CD4-positive, alpha-beta T cell treated with Interleukin-15 for 1 hour (primary cell): ENCODE results near the gene POGLUT3.

Source experiments
- DNase-seq: peaks from one replicate; pipeline ENCODE4 v3.0.0-alpha.2; 2020

Gene POGLUT3

DNA sequence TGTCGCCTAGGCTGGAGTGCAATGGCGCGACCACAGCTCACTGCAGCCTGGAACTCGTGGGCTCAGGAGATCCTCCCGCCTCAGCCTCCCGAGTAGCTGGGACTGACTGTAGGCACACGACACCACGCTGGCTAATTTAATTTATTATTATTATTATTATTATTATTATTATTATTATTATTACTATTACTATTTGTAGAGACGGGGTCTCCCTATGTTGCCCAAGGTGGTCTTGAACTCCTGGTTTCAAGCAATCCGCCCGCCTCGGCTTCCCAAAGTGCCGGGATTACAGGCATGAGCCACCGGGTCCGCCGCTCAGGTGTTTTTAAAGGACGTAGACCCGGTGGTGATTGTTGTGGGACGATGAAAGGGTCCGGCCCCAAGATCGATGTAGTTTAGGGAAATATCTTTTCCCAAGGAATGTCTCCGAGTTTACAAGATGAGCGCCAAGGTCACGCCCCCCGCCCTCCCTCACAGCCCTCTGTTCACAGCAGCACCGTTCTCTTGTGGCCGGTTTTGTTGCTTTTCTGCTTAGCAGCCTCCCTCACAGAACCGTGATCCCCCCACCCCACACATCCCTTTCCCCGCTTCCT lies 728 bp upstream of the POGLUT3 start:
- no peak for DNase-seq

DNA sequence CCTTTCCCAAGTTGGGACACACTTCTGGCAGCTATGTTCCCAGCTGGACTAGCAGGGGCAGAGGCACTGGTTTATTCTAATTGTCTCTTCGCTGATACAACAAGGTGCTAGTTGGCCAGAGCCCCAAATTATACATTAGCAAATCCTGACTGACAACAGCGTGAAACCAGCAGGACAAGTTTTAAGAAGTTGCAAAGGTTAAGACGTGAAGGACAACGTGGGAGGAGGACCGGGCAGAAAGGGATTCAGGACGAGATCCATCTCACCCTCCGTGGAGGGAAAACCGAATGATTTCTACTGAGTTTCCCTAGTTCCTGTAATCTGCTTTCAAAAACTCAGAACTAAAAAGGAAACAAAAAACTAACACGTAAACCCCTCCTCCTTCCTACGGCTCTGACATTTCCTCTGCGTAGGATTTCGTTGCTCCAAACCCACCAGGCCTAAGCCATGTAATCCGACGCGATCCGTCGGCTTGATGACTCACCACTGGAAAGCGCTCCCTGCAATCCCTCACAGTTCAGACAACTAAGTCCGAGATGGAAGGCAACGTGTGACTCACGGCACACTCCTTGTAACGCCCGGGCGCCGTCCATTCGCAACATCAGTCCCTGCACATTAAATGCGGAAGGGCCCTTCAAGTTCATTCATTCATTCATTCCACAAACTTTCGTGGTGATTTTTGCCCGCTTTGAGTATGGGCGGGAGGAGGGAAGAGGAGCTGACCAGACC lies 703 bp downstream of the POGLUT3 start:
- DNase-seq = peak; percentile 86

DNA sequence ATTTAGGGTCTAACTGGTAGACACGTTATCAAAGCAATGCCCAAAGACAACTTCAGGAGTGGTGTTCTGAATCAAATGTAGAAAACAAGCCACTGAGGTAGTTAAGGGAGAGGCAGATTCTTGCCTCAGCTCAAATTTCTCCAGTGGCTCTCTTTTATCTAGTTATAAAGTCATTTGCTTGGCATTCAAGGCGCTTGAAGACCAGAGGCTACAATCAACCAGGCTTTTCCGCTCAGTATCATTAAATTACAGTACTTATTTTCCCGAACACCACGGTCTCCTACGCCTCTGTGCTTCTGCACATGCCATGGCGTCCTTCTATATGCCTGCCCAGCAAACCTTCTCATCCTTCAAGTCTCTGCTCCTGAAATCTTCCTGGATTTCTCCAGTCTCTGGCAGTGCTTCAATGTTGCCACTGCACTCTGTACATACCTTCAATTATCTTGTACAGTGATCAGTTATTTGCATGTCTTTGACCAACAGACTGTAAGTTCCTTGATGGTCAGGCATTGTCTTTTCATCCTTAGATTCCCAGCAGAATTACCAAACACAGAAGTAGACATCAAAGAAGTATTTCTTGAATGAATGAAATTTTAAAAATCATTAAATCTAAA lies 1.4 kb downstream of the POGLUT3 start:
- no peak for DNase-seq

DNA sequence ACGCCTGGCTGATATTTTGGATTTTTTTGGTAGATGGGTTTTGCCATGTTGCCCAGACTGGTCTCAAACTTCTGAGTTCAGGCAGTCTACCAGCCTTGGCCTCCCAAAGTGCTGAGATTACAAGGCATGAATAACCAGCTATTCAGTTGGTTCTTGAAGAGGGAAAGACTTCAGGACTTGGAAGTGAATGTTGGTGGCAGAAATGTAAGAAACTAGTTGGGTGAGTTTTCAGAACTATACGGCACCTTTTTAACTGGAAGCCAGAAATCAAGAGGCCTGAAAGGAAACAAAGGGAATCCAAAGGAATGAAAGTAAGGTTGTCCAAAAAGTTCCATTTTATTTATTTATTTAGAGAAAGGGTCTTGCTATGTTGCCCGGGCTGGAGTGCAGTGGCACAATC lies 2.9 kb downstream of the POGLUT3 start:
- no peak for DNase-seq

DNA sequence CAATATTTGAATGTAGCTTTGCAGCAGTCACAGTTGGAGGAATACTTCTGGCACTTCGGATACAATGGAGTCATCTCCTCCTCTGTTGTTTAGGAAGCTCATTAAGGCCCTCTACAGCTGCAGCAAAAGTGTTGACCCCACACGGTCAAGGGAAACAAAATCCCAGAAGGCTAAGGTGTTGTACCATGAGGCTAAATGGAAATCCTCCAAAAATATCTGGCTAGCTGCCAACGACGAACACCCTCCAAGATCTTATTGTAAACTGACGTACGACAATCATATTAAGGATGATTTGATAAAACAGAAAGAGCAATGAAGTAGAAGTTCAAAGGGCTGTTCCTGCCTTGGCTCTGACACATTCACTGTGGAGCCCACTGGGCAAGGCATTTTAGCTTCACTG lies 4.0 kb downstream of the POGLUT3 start:
- DNase-seq = no peak

DNA sequence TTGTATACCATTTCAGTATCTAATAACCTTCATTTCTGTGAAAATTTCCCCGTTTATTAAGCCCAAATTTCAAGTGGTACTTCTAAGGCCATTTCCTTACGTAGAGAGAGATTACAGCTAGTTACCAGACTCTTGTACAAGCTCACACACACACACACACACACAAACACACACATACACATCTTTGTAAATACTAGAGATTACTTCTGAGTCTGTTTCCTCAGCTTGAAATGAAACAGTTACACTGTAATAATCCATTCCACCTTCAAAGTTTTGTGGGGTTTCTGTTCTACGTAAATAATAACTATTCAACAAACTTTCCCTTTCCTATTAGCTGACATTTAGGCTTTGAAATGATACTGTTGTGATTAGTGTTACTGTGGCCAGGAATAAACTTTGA lies 6.2 kb downstream of the POGLUT3 start:
- DNase-seq = no peak

DNA sequence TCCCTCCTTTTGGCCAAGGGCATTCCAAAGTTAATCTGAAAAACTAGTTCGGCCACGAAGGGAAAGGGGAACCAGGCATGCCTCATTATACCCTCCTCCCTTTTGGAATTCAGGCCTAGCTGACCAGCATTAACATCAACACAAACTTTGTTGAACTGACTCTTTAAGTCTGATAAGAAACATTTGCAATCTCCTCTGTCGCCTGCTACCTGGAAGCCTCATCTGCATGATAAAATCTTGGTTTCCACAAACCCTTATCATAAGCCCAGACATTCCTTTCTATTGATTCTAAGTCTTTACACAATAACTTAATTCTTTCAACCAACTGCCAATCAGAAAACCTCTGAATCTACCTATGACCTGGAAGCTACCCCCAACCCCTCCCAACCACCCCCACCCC lies 11.4 kb downstream of the POGLUT3 start:
- DNase-seq = no peak

DNA sequence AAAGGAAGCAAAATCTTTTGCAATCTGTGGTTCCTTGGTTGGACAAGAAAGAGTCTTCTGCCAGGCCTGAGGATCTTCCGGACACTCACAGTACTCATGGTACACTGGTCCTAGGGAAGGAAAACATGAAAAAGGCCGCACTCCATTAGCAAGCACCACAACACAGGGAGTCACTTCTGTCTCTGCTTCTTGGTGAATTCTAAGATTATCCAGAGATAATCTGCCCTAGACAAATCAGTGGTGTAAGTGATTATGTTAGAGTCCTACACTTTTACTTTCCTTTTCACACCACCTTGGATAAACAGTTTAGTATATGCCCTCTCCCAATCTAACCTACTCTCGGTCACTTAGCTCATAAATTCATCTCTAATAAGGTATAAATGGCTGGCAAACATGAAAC lies 11.9 kb downstream of the POGLUT3 start:
- DNase-seq = no peak

DNA sequence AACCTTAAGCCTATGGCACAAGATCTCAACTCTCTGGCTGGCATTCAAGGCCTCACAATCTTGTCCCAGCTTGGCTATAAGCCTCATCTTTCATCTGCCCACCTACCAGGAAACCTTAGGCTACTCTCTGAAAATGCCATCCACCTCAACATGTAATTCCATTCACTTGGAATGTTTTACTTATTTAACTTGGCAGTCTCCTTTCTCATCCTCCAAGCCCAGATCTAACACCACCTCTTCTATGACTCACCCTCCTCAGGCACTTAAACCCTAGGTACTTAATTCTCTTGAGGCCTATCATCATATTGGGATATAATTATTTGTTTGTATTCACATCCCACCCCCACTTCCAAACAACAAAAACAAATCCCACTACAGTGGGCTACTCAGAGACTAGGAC lies 15.0 kb downstream of the POGLUT3 start:
- no peak for DNase-seq

DNA sequence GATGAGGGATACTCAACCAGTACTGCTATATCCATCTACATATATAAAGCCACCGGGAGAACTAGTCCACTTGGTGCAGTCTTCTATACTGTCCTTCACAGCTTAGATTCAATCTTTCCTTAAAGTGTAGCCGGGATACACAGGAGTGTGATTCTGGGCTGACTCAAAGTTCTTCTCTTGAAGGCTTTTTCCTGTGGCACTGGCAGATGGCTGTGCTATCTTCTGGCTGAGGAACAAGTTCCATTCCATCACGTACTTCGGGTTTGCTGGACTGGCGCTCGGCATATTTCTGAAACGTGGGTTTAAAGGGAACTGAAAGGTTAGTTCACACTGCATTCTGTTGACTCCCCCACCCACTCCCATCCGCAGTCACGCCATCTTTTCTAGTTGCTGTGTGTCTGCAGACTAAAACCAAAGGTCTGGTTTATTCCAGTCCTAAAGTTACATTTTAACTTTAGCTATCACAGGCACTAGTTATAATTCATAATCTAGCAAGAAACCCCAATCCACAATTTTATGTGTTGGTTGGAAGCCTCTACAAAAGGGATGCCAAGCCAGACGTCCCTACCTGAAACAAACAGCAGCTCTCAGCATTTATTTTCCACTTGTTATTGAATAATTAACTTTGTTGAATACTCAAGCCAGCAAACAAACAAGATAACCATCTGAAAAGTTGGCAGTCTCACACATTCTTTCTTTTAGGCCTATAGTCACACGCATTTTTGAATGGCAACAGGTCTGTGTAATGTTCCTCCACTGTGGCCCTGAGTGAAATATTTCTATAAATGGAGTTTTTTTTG lies 23.3 kb downstream of the POGLUT3 start:
- DNase-seq = no peak

DNA sequence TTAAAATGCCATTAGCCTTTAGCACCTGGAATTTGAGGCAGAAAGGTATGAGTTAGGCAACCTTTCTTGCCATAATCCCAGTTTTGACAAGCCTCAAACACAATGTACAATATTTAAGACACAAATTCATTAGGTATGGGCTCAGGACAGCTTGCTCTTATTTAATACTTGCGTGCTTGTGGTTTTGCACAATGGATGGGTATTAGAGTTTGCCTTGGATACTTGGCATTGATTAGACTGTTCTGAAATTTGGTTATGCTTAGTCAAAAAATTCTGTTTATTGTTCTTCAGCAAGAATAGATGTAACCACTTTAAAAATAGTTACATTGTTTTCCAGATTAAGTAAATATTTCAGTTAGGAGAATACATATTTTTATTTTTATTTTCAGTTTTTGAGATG lies 25.5 kb downstream of the POGLUT3 start:
- DNase-seq = no peak

DNA sequence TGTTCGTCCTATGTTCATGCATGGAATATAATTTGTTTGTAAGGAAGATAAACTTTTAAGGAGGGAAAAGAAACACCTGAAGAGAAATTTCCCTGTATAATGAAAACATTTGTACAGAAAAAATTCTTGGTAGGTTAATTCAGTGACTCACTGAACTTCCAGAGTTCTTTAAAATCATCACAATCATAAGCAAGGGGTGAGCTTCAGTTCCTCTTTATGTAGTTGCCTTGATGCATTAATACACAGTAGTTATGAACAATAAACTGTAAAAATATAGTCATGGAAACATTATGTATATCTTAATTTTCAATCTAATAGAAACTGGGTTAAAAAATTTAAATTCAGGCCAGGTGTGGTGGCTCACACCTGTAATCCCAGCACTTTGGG lies 29.7 kb downstream of the POGLUT3 start:
- DNase-seq = no peak

DNA sequence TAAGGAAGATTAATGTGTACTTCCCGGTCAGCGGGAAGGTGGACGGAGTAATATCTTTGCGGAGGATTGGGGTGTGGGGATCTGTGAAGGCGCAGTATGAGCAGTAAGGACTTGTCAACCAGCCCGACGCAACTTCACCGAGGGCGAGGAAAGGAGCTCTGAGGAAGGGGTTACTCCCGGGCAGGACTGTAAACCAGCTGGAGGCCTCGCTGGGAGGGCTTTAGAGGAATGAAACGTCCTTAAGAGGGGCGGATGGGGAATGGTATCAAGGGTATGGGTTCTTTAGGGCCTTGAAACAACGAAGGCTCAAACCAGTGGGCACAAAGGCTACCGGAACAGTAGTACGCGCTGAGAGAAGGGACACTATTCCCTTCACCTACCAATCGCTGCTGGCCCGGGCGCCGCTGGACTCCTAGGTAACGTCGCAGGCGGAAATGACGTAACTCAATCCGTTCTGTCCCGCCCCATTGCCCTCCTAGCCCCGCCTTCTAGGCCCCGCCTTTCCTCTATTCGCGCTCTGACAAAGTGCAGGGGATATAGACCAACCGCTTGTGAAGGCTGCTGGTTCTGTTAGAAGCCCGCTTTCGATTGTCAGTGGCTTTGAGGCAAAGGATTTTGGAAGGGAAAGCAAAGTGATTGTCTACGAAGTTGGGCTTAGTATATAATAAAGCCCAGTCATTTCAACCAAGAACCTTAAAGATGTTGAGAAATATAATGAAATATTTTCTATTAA lies 30.9 kb downstream of the POGLUT3 start, which contains the start of gene C11orf65:
TSS of gene C11orf65 (minus strand) at position 439 of the 733 bp plus-strand sequence. CDS start 5,970 bp downstream, outside the sequence.
- peak; percentile 96 for DNase-seq

DNA sequence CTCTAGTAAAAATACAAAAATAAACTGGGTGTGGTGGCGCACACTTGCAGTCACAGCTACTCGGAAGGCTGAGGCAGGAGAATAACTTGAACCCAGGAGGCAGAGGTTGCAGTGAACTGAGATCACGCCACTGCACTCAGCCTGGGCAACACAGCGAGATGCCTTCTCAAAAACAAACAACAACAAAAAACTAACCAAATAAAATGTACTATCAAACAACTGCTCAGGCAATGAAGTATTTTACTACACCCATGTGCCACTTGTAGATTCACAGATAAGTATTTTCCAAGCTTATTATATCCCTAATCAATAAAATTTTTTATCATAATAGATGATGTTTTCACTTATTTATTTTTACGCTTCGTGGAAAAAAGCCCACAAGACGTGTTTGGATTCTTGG lies 31.8 kb downstream of the POGLUT3 start:
- no peak for DNase-seq

DNA sequence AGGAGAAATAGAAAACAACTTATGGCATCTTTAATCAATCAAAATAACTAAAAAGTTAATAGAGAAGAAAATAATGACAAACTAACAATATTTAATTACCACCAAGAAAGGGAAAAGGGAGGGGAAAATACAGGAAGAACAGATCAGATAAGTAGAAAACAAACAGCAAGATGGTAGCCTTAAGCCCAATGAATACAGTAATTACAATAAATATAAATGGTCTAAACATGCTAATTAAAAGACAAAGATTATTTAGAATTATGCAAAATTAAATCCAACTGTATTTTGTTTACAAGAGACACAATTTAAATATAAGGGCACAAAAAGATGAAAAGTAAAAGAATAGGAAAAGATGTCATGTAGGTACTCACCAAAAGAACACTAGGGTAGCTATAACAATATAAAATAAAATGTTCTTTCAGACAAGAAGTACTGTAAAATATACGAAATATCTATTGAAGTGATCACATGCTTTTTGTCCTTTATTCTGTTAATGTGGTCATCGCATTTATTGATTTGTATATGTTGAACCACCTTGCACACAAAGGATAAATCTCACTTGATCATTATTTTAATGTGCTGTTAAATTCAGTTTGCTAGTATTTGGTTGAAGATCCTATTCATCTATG lies 44.9 kb downstream of the POGLUT3 start:
- no peak for DNase-seq
